ENCODE results near the gene CBY2.

DNA sequence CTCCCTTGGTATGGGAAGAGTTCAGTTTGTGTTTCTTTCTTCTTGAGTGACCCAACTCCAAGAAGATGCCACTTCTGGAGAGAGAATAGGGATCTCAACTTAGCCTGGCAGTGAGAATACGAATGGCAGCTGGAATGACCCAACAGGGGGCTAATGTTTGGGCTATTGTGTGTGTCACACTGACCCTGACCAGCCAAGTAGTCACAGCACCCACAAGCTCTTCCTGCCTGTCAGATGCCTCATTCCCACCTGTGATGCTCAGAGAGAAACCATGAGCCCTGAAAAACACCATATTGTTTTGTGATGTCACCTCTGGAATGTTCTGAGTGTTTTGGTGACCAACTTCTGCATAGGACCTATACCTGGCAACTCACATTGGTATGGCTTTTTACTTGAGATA is at the start of gene CBY2:
- TF ChIP-seq, protein P1, sequence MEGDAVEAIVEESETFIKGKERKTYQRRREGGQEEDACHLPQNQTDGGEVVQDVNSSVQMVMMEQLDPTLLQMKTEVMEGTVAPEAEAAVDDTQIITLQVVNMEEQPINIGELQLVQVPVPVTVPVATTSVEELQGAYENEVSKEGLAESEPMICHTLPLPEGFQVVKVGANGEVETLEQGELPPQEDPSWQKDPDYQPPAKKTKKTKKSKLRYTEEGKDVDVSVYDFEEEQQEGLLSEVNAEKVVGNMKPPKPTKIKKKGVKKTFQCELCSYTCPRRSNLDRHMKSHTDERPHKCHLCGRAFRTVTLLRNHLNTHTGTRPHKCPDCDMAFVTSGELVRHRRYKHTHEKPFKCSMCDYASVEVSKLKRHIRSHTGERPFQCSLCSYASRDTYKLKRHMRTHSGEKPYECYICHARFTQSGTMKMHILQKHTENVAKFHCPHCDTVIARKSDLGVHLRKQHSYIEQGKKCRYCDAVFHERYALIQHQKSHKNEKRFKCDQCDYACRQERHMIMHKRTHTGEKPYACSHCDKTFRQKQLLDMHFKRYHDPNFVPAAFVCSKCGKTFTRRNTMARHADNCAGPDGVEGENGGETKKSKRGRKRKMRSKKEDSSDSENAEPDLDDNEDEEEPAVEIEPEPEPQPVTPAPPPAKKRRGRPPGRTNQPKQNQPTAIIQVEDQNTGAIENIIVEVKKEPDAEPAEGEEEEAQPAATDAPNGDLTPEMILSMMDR (IDR thresholded peaks at IDR 0.05), result no peak
- TF ChIP-seq EZH2 (IDR thresholded peaks at IDR 0.05; ENCODE audit: borderline replicate concordance, insufficient read depth, low read depth, low read length, poor library complexity, severe bottlenecking), result no peak

All from B cell (primary cell).